TTC549 (cell line): ENCODE results near the gene ANKRD12.
"Not testable (repeated sequence)": the region's sequence is repeated elsewhere in the genome, so short reads cannot be mapped to it uniquely, and the experiment has no call there.

Experiments
- FAIRE-seq: peaks from 2 replicates; lab custom pipeline; 2012; peaks lifted over from hg19 to GRCh38; lab: Jason Lieb, UNC

Gene ANKRD12

DNA sequence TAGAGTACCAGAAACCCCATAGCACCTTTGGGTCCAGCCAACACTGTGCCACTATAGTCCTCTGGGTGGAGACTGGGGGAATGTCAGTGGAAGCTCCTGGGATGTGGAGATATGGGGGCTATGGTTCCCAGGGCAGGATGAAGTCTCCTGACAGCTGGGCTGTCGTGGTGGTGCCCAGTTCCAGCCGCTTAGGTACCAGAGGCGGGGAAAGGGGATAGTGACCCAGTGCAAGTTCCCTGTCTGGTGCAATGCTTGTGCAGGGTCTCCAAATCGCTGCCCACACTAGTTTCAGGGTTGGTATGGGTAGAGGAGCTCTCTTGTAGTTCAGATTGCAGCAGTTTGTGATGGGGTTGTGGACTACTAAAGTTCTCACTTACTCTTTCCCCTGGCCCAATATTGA is 97.9 kb downstream of the ANKRD12 start:
- FAIRE-seq, result no peak

- FAIRE-seq, result no peak
Measured at GRCh38 chr18:9237981-9238380, 101.4 kb downstream of the ANKRD12 start.

GRCh38 chr18:9239720-9240119 is 103.1 kb downstream of the ANKRD12 start:
- FAIRE-seq, result no peak

DNA sequence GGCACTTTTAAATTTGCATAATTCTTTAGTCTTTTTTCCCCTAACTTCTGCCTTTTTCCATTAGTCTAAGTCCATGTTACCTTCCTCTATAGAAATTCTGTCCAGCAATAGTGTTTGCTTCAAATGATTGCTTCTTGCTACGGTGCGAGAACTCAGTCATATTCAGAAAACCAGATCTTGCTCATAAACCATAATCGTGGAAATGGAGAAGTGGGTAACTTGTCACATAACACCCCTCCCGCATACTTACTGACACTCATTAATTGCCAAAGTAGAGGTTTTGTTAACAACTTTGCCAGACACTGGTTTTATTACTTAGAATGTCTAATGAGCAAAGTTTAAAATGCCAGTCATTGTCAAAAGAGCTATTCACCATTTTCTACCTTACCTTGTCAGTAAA is 103.7 kb downstream of the ANKRD12 start:
- FAIRE-seq, result no peak

- no peak for FAIRE-seq
Measured at GRCh38 chr18:9243029-9243428, 106.4 kb downstream of the ANKRD12 start.

DNA sequence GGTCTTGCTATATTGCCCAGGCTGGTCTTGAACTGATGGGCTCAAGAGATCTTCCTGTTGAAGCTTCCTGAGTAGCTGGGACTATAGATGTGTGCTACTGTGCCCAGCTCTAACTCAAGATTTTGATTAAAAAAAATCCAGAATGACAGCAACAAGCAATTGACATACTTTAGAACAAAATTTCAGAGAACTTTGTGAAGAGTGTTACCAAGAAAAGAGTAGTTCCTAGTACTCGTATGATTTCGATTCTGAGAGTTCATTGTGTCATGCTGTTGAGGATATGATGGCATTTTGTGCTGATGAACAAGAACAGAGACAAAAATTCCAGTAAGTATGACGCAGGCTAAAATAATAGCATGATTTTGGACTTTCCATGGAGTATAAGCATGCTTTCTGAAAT is 107.8 kb downstream of the ANKRD12 start:
- FAIRE-seq, result no peak

DNA sequence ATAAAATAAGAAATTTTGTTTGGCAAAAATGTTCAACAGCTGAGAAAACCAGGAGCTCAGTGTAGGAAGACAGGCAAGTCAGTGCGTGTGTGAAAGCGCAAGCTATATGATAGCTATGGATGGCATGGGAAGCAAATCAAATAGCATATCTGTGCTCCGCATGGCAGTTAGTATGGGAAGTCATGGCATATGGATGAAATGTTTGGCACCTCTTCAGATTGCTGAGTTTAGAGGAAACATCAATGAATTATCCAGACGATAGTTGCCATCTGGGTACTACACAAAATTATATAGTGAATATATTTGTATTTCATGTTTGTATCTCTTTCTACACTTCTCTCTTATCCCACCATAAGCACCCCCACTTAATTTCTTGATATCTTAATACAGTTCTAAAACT is 112.1 kb downstream of the ANKRD12 start:
- FAIRE-seq, result no peak

DNA sequence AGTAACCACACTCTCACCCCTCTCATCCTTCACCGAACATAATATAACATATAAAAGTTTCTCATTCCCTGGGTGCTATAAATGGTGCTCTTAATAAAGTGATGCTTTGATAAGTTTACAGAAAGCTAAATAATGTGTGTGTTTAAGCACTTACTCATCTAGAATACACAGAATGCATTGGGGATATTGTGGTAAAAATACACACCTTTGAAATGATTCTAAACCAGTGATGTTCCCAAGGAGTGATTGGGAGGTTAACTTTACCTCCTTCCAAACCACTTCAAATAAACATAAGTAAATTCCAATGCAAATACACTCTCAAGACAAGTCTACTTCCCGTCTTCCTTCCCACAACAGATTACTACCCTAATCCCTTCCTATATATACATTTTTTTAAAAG is 112.7 kb downstream of the ANKRD12 start:
- no peak for FAIRE-seq

- FAIRE-seq, result peak; percentile 3
Measured at GRCh38 chr18:9259173-9259572, 122.6 kb downstream of the ANKRD12 start.

DNA sequence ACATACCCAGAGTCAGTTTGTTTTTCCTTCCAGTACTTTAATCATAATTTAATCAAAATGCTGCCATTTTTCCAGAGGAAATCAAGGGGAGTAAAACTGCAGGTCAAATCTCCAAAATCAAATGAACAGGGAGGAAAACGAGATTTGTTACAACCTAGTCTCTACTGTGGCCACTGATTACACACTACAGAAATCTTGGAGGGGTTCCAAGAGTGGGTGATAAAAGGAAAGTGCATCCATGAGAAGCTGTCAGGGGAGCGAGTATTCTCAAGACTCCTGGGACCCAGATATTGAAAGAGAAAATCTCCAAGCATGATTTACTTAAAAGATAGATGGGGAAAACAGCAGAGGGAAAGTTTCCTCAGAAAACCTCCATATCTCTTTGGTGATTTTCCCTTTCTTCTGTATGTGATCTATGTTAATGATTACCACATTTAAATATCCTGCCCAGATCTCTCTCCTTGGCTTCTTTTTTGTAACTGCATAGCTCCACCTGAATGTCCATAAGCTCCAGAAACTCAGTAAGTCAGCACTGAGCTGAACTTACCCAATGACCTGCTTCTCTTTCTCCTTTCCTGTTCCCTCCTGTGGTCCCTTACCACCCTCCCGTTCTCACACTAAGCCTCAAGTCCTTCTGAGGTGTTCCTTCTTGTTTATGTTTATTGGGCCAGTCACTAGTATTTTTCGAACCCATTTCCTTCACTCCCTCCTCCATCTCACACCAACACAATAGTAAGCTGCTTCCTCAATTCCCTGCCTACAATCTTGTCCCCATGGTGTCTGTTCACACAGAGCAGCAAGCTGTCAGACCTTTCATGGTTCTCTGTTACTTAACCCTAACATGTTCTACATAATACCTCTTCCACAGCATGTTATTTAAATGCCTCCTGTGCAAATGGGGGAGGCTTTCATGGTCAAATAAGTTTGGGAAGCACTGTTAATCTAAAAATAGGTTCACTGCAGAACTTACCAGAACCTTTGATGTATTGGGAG is 124.1 kb downstream of the ANKRD12 start:
- no peak for FAIRE-seq

GRCh38 chr18:9263264-9263663 is 126.7 kb downstream of the ANKRD12 start:
- FAIRE-seq, result no peak

DNA sequence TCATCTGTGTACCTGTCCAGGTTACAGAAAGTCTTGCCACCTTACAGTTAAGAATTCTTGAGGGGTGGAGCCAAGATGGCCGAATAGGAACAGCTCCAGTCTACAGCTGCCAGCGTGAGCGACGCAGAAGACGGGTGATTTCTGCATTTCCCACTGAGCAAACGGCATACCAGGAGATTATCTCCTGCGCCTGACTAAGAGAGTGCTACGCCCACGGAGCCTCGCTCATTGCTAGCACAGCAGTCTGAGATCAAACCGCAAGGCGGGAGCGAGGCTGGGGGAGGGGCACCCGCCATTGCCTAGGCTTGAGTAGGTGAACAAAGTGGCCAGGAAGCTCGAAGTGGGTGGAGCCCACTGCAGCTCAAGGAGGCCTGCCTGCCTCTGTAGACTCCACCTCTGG is 128.2 kb downstream of the ANKRD12 start:
- not testable (repeated sequence) for FAIRE-seq

- no peak for FAIRE-seq
Measured at GRCh38 chr18:9273221-9273620, 136.6 kb downstream of the ANKRD12 start.

DNA sequence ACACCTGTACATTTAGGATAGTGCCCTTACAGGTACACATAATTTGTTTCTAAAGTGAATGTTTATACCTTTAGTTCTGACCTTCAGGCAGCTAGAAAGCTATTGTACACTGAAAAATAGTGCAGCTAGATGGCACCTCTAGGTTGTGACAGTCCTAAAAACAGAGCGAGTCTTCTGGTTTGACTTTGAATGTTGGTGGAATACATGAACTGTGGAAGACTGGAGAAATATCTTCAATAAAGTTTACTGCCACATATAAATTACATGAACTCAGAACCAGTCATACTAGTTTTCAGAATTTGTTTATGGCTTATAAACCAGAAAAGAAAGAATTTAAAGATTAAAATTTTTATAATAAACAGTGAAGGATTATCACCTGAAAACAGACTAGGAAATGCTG is 139.3 kb downstream of the ANKRD12 start:
- FAIRE-seq, result no peak

- FAIRE-seq, result no peak
Measured at GRCh38 chr18:9278028-9278427, 141.4 kb downstream of the ANKRD12 start.

DNA sequence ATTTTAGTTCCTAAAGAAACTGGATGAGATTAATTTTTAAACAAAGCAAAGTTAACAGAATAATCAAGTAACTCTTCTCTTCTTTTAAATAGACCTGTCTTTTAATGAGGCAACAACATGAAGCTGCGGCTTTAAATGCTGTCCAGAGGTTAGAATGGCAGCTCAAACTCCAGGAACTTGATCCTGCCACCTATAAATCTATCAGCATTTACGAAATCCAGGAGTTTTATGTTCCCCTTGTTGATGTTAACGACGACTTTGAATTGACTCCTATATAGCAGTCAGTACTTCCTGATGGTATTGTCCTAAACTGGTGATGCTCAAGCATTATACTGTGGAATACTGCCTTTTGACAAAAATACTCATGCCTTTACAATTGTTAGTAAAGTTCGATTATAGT is 144.3 kb downstream of the ANKRD12 start:
- FAIRE-seq, result no peak

DNA sequence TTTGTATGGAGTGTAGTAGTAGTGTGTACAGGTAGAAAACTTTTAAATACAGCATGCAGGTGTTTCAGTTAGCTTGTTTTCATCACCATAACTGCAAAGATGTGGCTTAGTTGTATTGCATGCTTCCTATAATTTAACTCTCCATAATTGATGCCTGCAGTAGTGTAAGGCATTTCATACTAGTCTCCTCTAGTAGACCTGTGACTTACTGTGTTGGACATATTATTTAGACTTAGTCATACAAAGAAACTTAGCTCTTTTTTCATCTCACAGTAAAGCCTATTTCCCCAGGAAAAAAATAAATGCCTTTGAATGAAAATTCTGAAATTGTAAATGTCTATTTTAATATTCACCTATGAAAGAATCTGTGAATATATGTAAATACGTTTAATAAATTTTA is 145.2 kb downstream of the ANKRD12 start:
- FAIRE-seq, result no peak

DNA sequence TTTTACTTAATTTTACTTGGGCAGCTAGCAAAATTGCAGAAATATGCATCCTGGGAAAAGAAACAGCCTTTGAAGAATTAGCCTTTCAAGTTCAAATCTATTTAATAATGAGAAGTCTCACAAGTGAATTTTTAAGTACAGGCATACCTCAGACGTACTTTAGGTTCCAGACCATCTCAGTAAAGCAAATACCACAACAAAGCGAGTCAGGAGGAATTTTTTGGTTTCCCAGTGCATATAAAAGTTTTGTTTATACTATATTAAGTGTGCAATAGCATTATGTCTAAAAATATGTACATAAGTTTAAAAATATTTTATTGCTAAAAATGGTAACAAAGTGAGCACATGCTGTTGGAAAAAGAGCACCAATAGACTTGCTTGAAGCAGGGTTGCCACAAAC is 147.2 kb downstream of the ANKRD12 start:
- no peak for FAIRE-seq

DNA sequence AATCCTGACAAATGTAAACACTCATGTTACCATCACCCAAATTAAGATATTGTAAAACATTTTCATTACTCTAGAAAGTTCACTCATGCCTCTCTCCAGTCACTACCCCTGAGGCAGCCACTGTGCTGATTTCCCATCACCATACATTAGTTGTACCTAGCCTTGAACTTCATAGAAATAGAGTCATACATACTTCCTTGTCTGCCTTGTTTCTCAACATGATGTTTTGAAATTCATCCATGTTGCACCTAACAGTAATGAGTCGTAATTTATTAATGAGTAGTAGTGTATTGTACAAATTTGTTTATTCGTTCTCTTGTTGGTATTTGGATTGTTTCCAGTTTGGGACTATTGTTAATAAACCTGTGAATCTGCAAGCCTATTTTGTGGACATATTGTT is 149.0 kb downstream of the ANKRD12 start:
- no peak for FAIRE-seq

- FAIRE-seq, result no peak
Measured at GRCh38 chr18:9287036-9287435, 150.5 kb downstream of the ANKRD12 start.

GRCh38 chr18:9289698-9290097 is 153.1 kb downstream of the ANKRD12 start:
- no peak for FAIRE-seq

- no peak for FAIRE-seq
Measured at GRCh38 chr18:9290156-9290555, 153.6 kb downstream of the ANKRD12 start.

GRCh38 chr18:9292047-9292446 is 155.5 kb downstream of the ANKRD12 start:
- FAIRE-seq, result no peak

DNA sequence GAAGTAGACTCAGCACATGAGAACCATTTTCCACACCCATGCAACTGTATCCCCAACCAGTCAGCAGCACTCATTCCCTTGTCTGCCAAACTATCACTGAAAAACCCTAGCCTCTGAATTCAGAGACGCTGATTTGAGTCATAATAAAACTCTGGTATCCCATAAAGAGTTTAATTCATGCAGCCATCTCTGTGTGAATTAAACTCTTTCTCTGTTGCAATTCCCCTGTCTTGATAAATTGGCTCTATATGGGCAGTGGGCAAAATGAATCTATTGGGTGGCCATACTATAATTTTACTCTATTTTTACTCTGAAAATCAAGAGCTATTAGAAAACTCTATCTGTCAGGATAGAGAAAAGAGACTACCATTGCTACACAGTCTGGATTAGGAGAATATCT is 157.4 kb downstream of the ANKRD12 start:
- FAIRE-seq, result no peak
